IMR-90 (cell line): ENCODE results near the gene LAPTM5. TPM values are rescaled to one million over a fixed set of nuclear protein-coding genes. Genes with fewer than 3 reads are reported as not detected.

Experiments
- ATAC-seq: fragments of 200-7000 bp; cut with Tn5 transposase; 2 replicates; pipeline ENCODE4 v1.9.1; 2020; ENCODE audit warnings: low read depth, mild to moderate bottlenecking, moderate library complexity
- BruUV-seq: library from RNA; stranded (reverse); fragments of 400-500 nt; replicated peaks from 2 replicates; lab custom pipeline; 2021; lab: Mats Ljungman, UMichigan
- CTCF ChIA-PET: fragments of 300-600 bp; formaldehyde crosslinking; extraction: SDS; loops from one replicate; lab custom pipeline; 2021; ENCODE audit warnings: antibody characterized with exemption; lab: Yijun Ruan, JAX
- POLR2A ChIA-PET: fragments of 300-600 bp; sonication (Branson Sonifier 250); formaldehyde crosslinking; loops from one replicate; lab custom pipeline; 2022; ENCODE audit warnings: antibody characterized with exemption; ENCODE audit not compliant: unreplicated experiment; lab: Charles Lee
- DNase-seq: peaks from one replicate; pipeline ENCODE4 v3.0.0; 2013
- H2AFZ ChIP-seq: replicated peaks from 2 replicates; pipeline ENCODE3; 2013; ENCODE audit warnings: low read length, mild to moderate bottlenecking; ENCODE audit not compliant: poor library complexity
- H2AK5ac ChIP-seq: 2 replicates; pipeline ENCODE4 v1.6.1; 2013; ENCODE audit warnings: low read depth, low read length, inconsistent platforms
- H2AK9ac ChIP-seq: replicated peaks from 2 replicates; pipeline ENCODE3; 2013; ENCODE audit warnings: mild to moderate bottlenecking, low read depth, low read length, moderate library complexity; ENCODE audit not compliant: poor library complexity
- H2BK120ac ChIP-seq: 2 replicates; pipeline ENCODE4 v1.6.1; 2013; ENCODE audit warnings: low read depth, low read length, inconsistent platforms
- H2BK15ac ChIP-seq: 3 replicates; pipeline ENCODE4 v1.6.1; 2013; ENCODE audit warnings: low read depth, low read length, inconsistent platforms
- H2BK20ac ChIP-seq: 2 replicates; pipeline ENCODE4 v1.6.1; 2013; ENCODE audit warnings: low read depth, mild to moderate bottlenecking, inconsistent platforms, low read length, moderate library complexity
- H2BK5ac ChIP-seq: 2 replicates; pipeline ENCODE4 v1.6.1; 2013; ENCODE audit warnings: mild to moderate bottlenecking, low read depth, low read length, inconsistent platforms; ENCODE audit not compliant: poor library complexity, severe bottlenecking
- H3K14ac ChIP-seq: replicated peaks from 2 replicates; pipeline ENCODE4 v1.6.1; 2013; ENCODE audit warnings: low read depth, low read length, inconsistent platforms
- H3K18ac ChIP-seq: 2 replicates; pipeline ENCODE4 v1.6.1; 2013; ENCODE audit warnings: low read depth, low read length, control low read depth
- H3K23ac ChIP-seq: 2 replicates; pipeline ENCODE4 v1.6.1; 2013; ENCODE audit warnings: low read depth, low read length, inconsistent platforms
- H3K27ac ChIP-seq: 2 replicates; pipeline ENCODE4 v1.5.1; 2013; ENCODE audit warnings: mild to moderate bottlenecking, control low read depth, low read length; ENCODE audit not compliant: insufficient read depth
- H3K27me3 ChIP-seq: 2 replicates; pipeline ENCODE4 v1.6.1; 2013; ENCODE audit warnings: low read length; ENCODE audit not compliant: control insufficient read depth, insufficient read depth
- H3K36me3 ChIP-seq: 2 replicates; pipeline ENCODE4 v1.6.1; 2013; ENCODE audit warnings: low read length, mixed read lengths; ENCODE audit not compliant: control insufficient read depth, insufficient read depth
- H3K4ac ChIP-seq: 2 replicates; pipeline ENCODE4 v1.6.1; 2013; ENCODE audit warnings: low read depth, low read length, inconsistent platforms
- H3K4me1 ChIP-seq: 2 replicates; pipeline ENCODE4 v1.6.1; 2013; ENCODE audit warnings: low read length, mixed read lengths; ENCODE audit not compliant: control insufficient read depth, insufficient read depth
- H3K4me2 ChIP-seq: 2 replicates; pipeline ENCODE4 v1.6.1; 2013; ENCODE audit warnings: low read depth, mild to moderate bottlenecking, control low read depth, low read length, moderate library complexity
- H3K4me3 ChIP-seq: 2 replicates; pipeline ENCODE4 v1.5.1; 2013; ENCODE audit warnings: low read depth, mild to moderate bottlenecking, control low read depth, low read length, moderate library complexity; ENCODE audit not compliant: insufficient read depth
- H3K56ac ChIP-seq: 2 replicates; pipeline ENCODE4 v1.6.1; 2013; ENCODE audit warnings: low read length, inconsistent platforms; ENCODE audit not compliant: insufficient read depth; ENCODE audit errors: extremely low read depth
- H3K79me1 ChIP-seq, 2 experiments: 2 replicates each; pipeline ENCODE4 v1.6.1; 2013; ENCODE audit warnings: low read length in 2 of 2, inconsistent platforms in 1 of 2, low read depth in 1 of 2
- H3K9ac ChIP-seq: 2 replicates; pipeline ENCODE4 v1.6.1; 2013; ENCODE audit warnings: low read depth, low read length, control low read depth
- H3K9me1 ChIP-seq: 2 replicates; pipeline ENCODE4 v1.6.1; 2013; ENCODE audit warnings: low read length, inconsistent platforms; ENCODE audit not compliant: insufficient read depth
- H3K9me3 ChIP-seq: 2 replicates; pipeline ENCODE4 v1.6.1; 2013; ENCODE audit warnings: low read length; ENCODE audit not compliant: control insufficient read depth, insufficient read depth
- H4K20me1 ChIP-seq: 2 replicates; pipeline ENCODE4 v1.6.1; 2013; ENCODE audit warnings: low read length, inconsistent platforms; ENCODE audit not compliant: insufficient read depth
- H4K5ac ChIP-seq: 2 replicates; pipeline ENCODE4 v1.6.1; 2013; ENCODE audit warnings: mild to moderate bottlenecking, low read depth, low read length, control low read depth
- H4K8ac ChIP-seq, 2 experiments: 2 replicates each; pipeline ENCODE4 v1.6.1; 2013; ENCODE audit warnings: low read depth in 2 of 2, low read length in 2 of 2, control low read depth in 1 of 2, inconsistent platforms in 1 of 2
- H4K91ac ChIP-seq: 2 replicates; pipeline ENCODE4 v1.6.1; 2013; ENCODE audit warnings: low read depth, low read length, inconsistent platforms; ENCODE audit not compliant: insufficient read depth
- BHLHE40 ChIP-seq: fragments of 150-350 bp; IDR thresholded peaks from 2 replicates; pipeline ENCODE4 v1.6.1; 2016; ENCODE audit warnings: mild to moderate bottlenecking, low read depth, low read length
- CEBPB ChIP-seq: IDR thresholded peaks from 2 replicates; pipeline ENCODE4 v1.6.1; 2012; ENCODE audit warnings: low read depth, low read length, improper control_type of control experiment
- CHD1 ChIP-seq: IDR thresholded peaks from 2 replicates; pipeline ENCODE4 v1.6.1; 2012; ENCODE audit warnings: low read depth, low read length, improper control_type of control experiment
- MAFK ChIP-seq: IDR thresholded peaks from 2 replicates; pipeline ENCODE4 v1.6.1; 2012; ENCODE audit warnings: low read depth, low read length, improper control_type of control experiment
- MAZ ChIP-seq: IDR thresholded peaks from 2 replicates; pipeline ENCODE4 v1.6.1; 2012; ENCODE audit warnings: low read depth, mild to moderate bottlenecking, low read length, improper control_type of control experiment, moderate library complexity, borderline replicate concordance
- MXI1 ChIP-seq: IDR thresholded peaks from 2 replicates; pipeline ENCODE4 v1.6.1; 2012; ENCODE audit warnings: low read depth, mild to moderate bottlenecking, low read length, moderate library complexity, borderline replicate concordance
- POLR2A ChIP-seq: IDR thresholded peaks from 2 replicates; pipeline ENCODE4 v1.6.1; 2012; ENCODE audit warnings: mild to moderate bottlenecking, low read depth, low read length
- USF2 ChIP-seq: fragments of 150-350 bp; IDR thresholded peaks from 2 replicates; pipeline ENCODE4 v1.6.1; 2017; ENCODE audit warnings: mild to moderate bottlenecking, antibody characterized with exemption, low read length, low read depth
- WGBS, 2 experiments: methylation state at CpG; one replicate each; pipeline versions ENCODE4 v1.1.5 to v1.1.7; 2013; ENCODE audit warnings: missing lambda C conversion rate in 2 of 2; ENCODE audit not compliant: insufficient read length in 1 of 2; ENCODE audit errors: extremely low coverage in 2 of 2; 5-methylcytosine and 5-hydroxymethylcytosine counted together
- dilution Hi-C: fragments of 300-500 bp; cut with HindIII; formaldehyde crosslinking; loops from one replicate; pipeline ENCODE4 v1.14.3; 2018; ENCODE audit warnings: low sequenced_read_pairs; ENCODE audit not compliant: unreplicated experiment
- in situ Hi-C: fragments of 300-500 bp; cut with MboI; formaldehyde crosslinking; loops from 3 replicates; pipeline ENCODE4 v1.14.3; 2019; ENCODE audit warnings: low sequenced_read_pairs, inconsistent platforms, mixed read lengths
- intact Hi-C: fragments of 100-400 bp; cut with micrococcal nuclease; formaldehyde crosslinking; loops from 2 replicates; pipeline ENCODE4 v1.10.0; 2022
- polyA plus RNA-seq, 3 experiments: library from polyadenylated mRNA; depleted of rRNA; stranded (reverse); fragments of >200 nt; gene quantifications; 2 replicates each; pipeline ENCODE4 v1.2.3, GENCODE V29; 2012; ENCODE audit warnings: low replicate concordance in 1 of 3
- total RNA-seq: library from RNA; depleted of rRNA; stranded (reverse); fragments of >200 nt; gene quantifications from 2 replicates; pipeline ENCODE4 v1.2.3, GENCODE V29; 2012

The LAPTM5 gene
- total and polyA plus RNA-seq, 2 of the 4 experiments (the other 2 are of a cell fraction), result 0.09 TPM; not detected in 1

- Histone ChIP-seq H3K36me3 (no peaks in the 10 kb centered on the region), H3K4me2 (no peak overlapping the region), H2AFZ (no peak overlapping the region), H3K18ac (no peak overlapping the region), H3K56ac (no peak overlapping the region), H3K79me1 (no peaks in the 10 kb centered on the region), H2BK5ac (no peak overlapping the region), H3K9me3 (no peaks in the 10 kb centered on the region), H3K9me1 (no peaks in the 10 kb centered on the region), H3K4ac (no peak overlapping the region), H4K5ac (no peak overlapping the region), H4K8ac (no peak overlapping the region), H3K14ac (no peak overlapping the region), H2BK15ac (no peak overlapping the region), H2AK9ac (no peak overlapping the region), H3K4me3 (no peak overlapping the region), H3K27ac (no peak overlapping the region), H2AK5ac (no peak overlapping the region), H4K91ac (no peak overlapping the region), H3K23ac (no peak overlapping the region), H3K9ac (no peak overlapping the region), H2BK20ac (no peak overlapping the region), H4K20me1 (no peaks in the 10 kb centered on the region), H3K4me1 (no peaks in the 10 kb centered on the region), H2BK120ac (no peak overlapping the region), H3K27me3 (peaks cover 18% of the 10 kb centered on the region)
- no peak for DNase-seq
- TF ChIP-seq CHD1 (no peak), MAFK (no peak), MAZ (no peak), CEBPB (no peak), USF2 (no peak), POLR2A (no peak), MXI1 (no peak), BHLHE40 (no peak)
- no TSS peak for BruUV-seq
- ChIA-PET CTCF (no interaction called here), POLR2A (interaction anchor here (0.6 kb wide), 1 partner anchor 14 kb away, joined by 4 read pairs; no protein-coding TSS in a partner anchor)
- intact Hi-C loops (loop anchor here (2.0 kb wide), 1 partner anchor 15 kb away; no protein-coding TSS in a partner anchor), dilution Hi-C loops (no loop called here), in situ Hi-C loops (no loop called here)
- 63% methylated on average over 5 of the region's 10 CpGs; no CpG with 5 or more reads in 1 of the 2 experiments for WGBS, 2 experiments
- ATAC-seq, result no peak
Measured at GRCh38 chr1:30770150-30770549, 12.6 kb upstream of the LAPTM5 start.
